ENCODE results near the gene TCF3. TPM values are rescaled to one million over a fixed set of nuclear protein-coding genes. Genes with fewer than 3 reads are reported as not detected.

Gene TCF3
- total and polyA plus RNA-seq, 2 donors (not counting 3 experiments of a cell fraction or from before 2014, with no cell fraction given) = 147 to 193 TPM

DNA sequence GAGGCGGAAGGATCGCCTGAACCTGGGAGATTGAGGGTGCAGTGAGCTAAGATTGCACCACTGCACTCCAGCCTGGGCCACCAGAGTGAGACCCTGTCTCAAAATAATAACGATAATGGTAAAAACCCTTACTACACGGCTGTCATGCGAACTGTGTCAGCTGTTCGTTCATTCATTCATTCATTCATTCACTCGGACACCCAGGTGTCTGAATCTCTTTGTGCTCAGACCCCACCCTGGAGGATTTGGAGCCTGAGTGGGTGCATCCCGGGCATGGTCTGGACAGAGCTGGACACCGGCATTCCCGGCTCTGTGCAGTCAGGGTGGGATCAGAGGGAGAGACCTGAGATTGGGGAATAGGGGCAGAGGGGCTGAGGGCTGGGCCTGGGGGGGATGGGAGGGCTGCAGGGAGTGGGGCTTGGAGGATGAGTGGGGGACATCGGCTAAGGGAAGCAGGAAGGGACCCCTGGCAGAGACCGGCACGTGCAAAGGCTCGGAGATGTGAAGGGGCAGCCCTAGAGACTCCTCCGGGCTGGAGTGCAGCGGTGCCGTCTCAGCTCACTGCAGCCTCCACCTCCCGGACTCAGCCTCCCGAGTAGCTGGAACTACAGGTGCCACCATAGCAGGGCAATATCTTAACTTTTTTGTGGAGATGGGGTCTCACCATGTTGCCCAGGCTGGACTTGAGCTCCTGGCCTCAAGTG, 31.6 kb upstream of the TCF3 start:
- Histone ChIP-seq H3K9me3 (replicated peaks; ENCODE audit: control insufficient read depth, insufficient read depth, low read length) (no peaks in the 10 kb centered on the region), H3K36me3 (ENCODE audit: control insufficient read depth in 2 of 2, extremely low read depth in 1 of 2, insufficient read depth in 2 of 2, low read length in 2 of 2) (no peaks in the 10 kb centered on the region), H3K9ac (replicated peaks; ENCODE audit: extremely low read depth, insufficient read depth, low read length) (no peak overlapping the region), H2AFZ (ENCODE audit: low read depth, low read length) (no peak overlapping the region), H3K27me3 (ENCODE audit: control insufficient read depth in 2 of 2, insufficient read depth in 2 of 2, low read length in 2 of 2) (no peaks in the 10 kb centered on the region), H4K20me1 (replicated peaks; ENCODE audit: control insufficient read depth, extremely low read depth, insufficient read depth, low read length) (no peaks in the 10 kb centered on the region), H3K9me1 (replicated peaks; ENCODE audit: control insufficient read depth, extremely low read depth, insufficient read depth, low read length) (no peaks in the 10 kb centered on the region), H3K4me2 (ENCODE audit: insufficient read depth, low read length) (no peak overlapping the region), H3K4me1 (ENCODE audit: control insufficient read depth, extremely low read depth, insufficient read depth, low read length) (no peaks in the 10 kb centered on the region), H3K27ac (ENCODE audit: insufficient read depth, low read depth, low read length) (no peak overlapping the region), H3K79me2 (ENCODE audit: control insufficient read depth, insufficient read depth, low read length) (no peaks in the 10 kb centered on the region), H3K4me3 (replicated peaks in 1 of 3; ENCODE audit: insufficient read depth in 1 of 3, low read depth in 1 of 3, low read length in 3 of 3) (no peak overlapping the region)
- POLR2A ChIA-PET = no interaction called here
- intact Hi-C loops (cut with micrococcal nuclease) (no loop called here), dilution Hi-C loops (cut with MboI; ENCODE audit: extremely low pct_ligation_motif_present, low sequenced_read_pairs) (no loop called here)
- no peak for FAIRE-seq
- CTCF ChIA-PET = interaction anchor here (1.1 to 1.9 kb wide), 3 partner anchors 10 to 142 kb away, joined by 3 to 7 read pairs (median 4); no protein-coding TSS in a partner anchor
- no peak for TF ChIP-seq POLR2AphosphoS5 (IDR thresholded peaks at IDR 0.05; ENCODE audit: insufficient read depth, low read depth, low read length)
- TF ChIP-seq POLR2A (IDR thresholded peaks at IDR 0.05; ENCODE audit: low read depth, low read length) = no peak
- TF ChIP-seq CTCF (IDR thresholded peaks at IDR 0.05; ENCODE audit: extremely low read depth in 1 of 2, insufficient read depth in 1 of 2, low read depth in 1 of 2, low read length in 2 of 2) = no peak
- TF ChIP-seq EZH2 (IDR thresholded peaks at IDR 0.05; ENCODE audit: borderline replicate concordance, low read depth, low read length, severe bottlenecking) = no peak
- TF ChIP-seq GATA2 (IDR thresholded peaks at IDR 0.05; ENCODE audit: insufficient read depth, insufficient read length, low read depth, low read length) = no peak
- no peak for TF ChIP-seq FOS (IDR thresholded peaks at IDR 0.05; ENCODE audit: borderline replicate concordance, insufficient read depth, low read length)
- no peak for TF ChIP-seq JUN (IDR thresholded peaks at IDR 0.05; ENCODE audit: borderline replicate concordance, insufficient read depth, insufficient read length, low read depth)
- TF ChIP-seq MYC (IDR thresholded peaks at IDR 0.05; ENCODE audit: low read depth, low read length) = no peak
- TF ChIP-seq, protein P1, sequence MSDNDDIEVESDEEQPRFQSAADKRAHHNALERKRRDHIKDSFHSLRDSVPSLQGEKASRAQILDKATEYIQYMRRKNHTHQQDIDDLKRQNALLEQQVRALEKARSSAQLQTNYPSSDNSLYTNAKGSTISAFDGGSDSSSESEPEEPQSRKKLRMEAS (IDR thresholded peaks at IDR 0.05; ENCODE audit: insufficient read depth, insufficient read length) = no peak
- no TSS peak for BruUV-seq (replicated peaks)
- DNase-seq (ENCODE audit: low read depth, low spot score) = no peak
